Naive thymus-derived CD8-positive, alpha-beta T cell (primary cell): ENCODE data around the gene TMEM250. TPM values are rescaled to one million over a fixed set of nuclear protein-coding genes. Genes with fewer than 3 reads are reported as not detected.

Experiments used
- ATAC-seq, 2 donors: fragments of 150-1000 bp; cut with Tn5 transposase in 1 of 2; sonication (Bioruptor Pico), chemical (Tn5 transposase) in 1 of 2; 1 replicate in 1 of 2; 2 replicates in 1 of 2; pipeline ENCODE4 v1.10.0; 2021; ENCODE audit warnings: mild to moderate bottlenecking in 2 of 2, moderate library complexity in 2 of 2
- POLR2A ChIA-PET: fragments of 350-600 bp; sonication (Branson Sonifier 250); formaldehyde crosslinking; loops from one replicate; lab custom pipeline; 2021; ENCODE audit warnings: antibody characterized with exemption; lab: Charles Lee
- DNase-seq, 10 donors: peaks; one replicate each; pipeline versions ENCODE4 v3.0.0 to v3.0.0-alpha.2; 2020 to 2022
- H3K27ac Mint-ChIP-seq, 10 donors: one replicate each; pipeline ENCODE4 v1.8.0; 2020 to 2022; ENCODE audit warnings: mild to moderate bottlenecking in 10 of 10, mixed read lengths in 10 of 10, moderate library complexity in 4 of 10, inconsistent platforms in 1 of 10
- H3K27me3 Mint-ChIP-seq, 5 donors: one replicate each; pipeline ENCODE4 v1.8.0; 2021 to 2022; ENCODE audit warnings: mixed read lengths in 5 of 5
- H3K36me3 Mint-ChIP-seq, 3 donors: one replicate each; pipeline ENCODE4 v1.8.0; 2020 to 2022; ENCODE audit warnings: mixed read lengths in 3 of 3, mild to moderate bottlenecking in 2 of 3, inconsistent platforms in 1 of 3
- H3K4me1 Mint-ChIP-seq, 4 donors: one replicate each; pipeline ENCODE4 v1.8.0; 2021 to 2022; ENCODE audit warnings: mixed read lengths in 4 of 4
- H3K4me3 Mint-ChIP-seq, 10 donors: one replicate each; pipeline ENCODE4 v1.8.0; 2020 to 2022; ENCODE audit warnings: mild to moderate bottlenecking in 10 of 10, mixed read lengths in 10 of 10, moderate library complexity in 6 of 10, inconsistent platforms in 1 of 10
- H3K9me3 Mint-ChIP-seq, 9 donors: one replicate each; pipeline ENCODE4 v1.8.0; 2020 to 2022; ENCODE audit warnings: mixed read lengths in 9 of 9, mild to moderate bottlenecking in 3 of 9, inconsistent platforms in 1 of 9, moderate library complexity in 1 of 9
- polyA plus RNA-seq, 3 donors: library from polyadenylated mRNA; unstranded; fragments of 300-500 nt; fragmentation: Illumina TruSeq; gene quantifications; one replicate each; pipeline ENCODE4 v1.2.3, GENCODE V29; 2021
- total RNA-seq, 8 experiments: library from RNA in 2 of 8; stranded (reverse) in 2 of 8; gene quantifications; one replicate each; pipeline ENCODE4 v1.2.3 and lab custom pipeline; 2021 to 2026

Gene TMEM250
- total and polyA plus RNA-seq, 5 experiments from 2014 or later: 38.1 to 51.7 (median 39.1) TPM

- POLR2A ChIA-PET: no interaction called here
- H3K9me3 Mint-ChIP-seq: no peaks in the 10 kb centered on the region
Observed at GRCh38 chr9:136144450-136144849, 25.8 kb upstream of the TMEM250 start.

GRCh38 chr9:136143215-136144001 is 24.7 kb upstream of the TMEM250 start:
- no peaks in the 10 kb centered on the region for H3K9me3 Mint-ChIP-seq
- no peak for ATAC-seq
- H3K27ac Mint-ChIP-seq: no peak overlapping the region
- H3K4me1 Mint-ChIP-seq: no peaks in the 10 kb centered on the region
- H3K4me3 Mint-ChIP-seq: no peak overlapping the region
- DNase-seq: no peak
- H3K36me3 Mint-ChIP-seq: no peaks in the 10 kb centered on the region
- H3K27me3 Mint-ChIP-seq: peaks cover 2 to 41% (median 12%) of the 10 kb centered on the region in 5 donors
- POLR2A ChIA-PET: no interaction called here

More at GRCh38 chr9:136144450-136144849, 25.8 kb upstream of the TMEM250 start:
- Mint-ChIP-seq H3K36me3 (no peaks in the 10 kb centered on the region), H3K27ac (no peak overlapping the region), H3K4me1 (no peaks in the 10 kb centered on the region), H3K4me3 (no peak overlapping the region), H3K27me3 (peaks cover 0 to 36% (median 9%) of the 10 kb centered on the region in 5 donors)
- ATAC-seq (no peak), DNase-seq (no peak)

GRCh38 chr9:136142859-136143214 is 24.2 kb upstream of the TMEM250 start:
- Mint-ChIP-seq H3K27ac (no peak overlapping the region), H3K4me3 (no peak overlapping the region), H3K4me1 (no peaks in the 10 kb centered on the region), H3K9me3 (no peaks in the 10 kb centered on the region), H3K27me3 (peaks cover 2 to 43% (median 12%) of the 10 kb centered on the region in 5 donors), H3K36me3 (no peaks in the 10 kb centered on the region)
- POLR2A ChIA-PET: no interaction called here
- ATAC-seq: no peak
- DNase-seq: no peak

GRCh38 chr9:136142414-136142796 is 23.7 kb upstream of the TMEM250 start:
- POLR2A ChIA-PET: no interaction called here
- H3K4me1 Mint-ChIP-seq: no peaks in the 10 kb centered on the region
- no peak overlapping the region for H3K27ac Mint-ChIP-seq
- no peaks in the 10 kb centered on the region for H3K36me3 Mint-ChIP-seq
- no peak for ATAC-seq
- no peaks in the 10 kb centered on the region for H3K9me3 Mint-ChIP-seq
- H3K27me3 Mint-ChIP-seq: peaks cover 2 to 45% (median 12%) of the 10 kb centered on the region in 5 donors
- no peak overlapping the region for H3K4me3 Mint-ChIP-seq
- no peak for DNase-seq

GRCh38 chr9:136141682-136142413 is 23.2 kb upstream of the TMEM250 start:
- Mint-ChIP-seq H3K27me3 (peaks cover 2 to 48% (median 15%) of the 10 kb centered on the region in 5 donors), H3K4me3 (no peak overlapping the region), H3K36me3 (no peaks in the 10 kb centered on the region), H3K4me1 (no peaks in the 10 kb centered on the region), H3K9me3 (no peaks in the 10 kb centered on the region), H3K27ac (no peak overlapping the region)
- ATAC-seq (no peak), DNase-seq (no peak)
- POLR2A ChIA-PET: no interaction called here

- Mint-ChIP-seq H3K36me3 (no peaks in the 10 kb centered on the region), H3K4me3 (no peak overlapping the region), H3K27me3 (peaks cover 2 to 46% (median 19%) of the 10 kb centered on the region in 5 donors), H3K9me3 (no peaks in the 10 kb centered on the region), H3K27ac (peak overlapping the region in 1 of 10 donors; percentile 40), H3K4me1 (no peaks in the 10 kb centered on the region)
- POLR2A ChIA-PET: no interaction called here
- no peak for DNase-seq
- no peak for ATAC-seq
Observed at GRCh38 chr9:136140966-136141365, 22.3 kb upstream of the TMEM250 start.

GRCh38 chr9:136140046-136140445 is 21.4 kb upstream of the TMEM250 start:
- Mint-ChIP-seq H3K9me3 (no peaks in the 10 kb centered on the region), H3K4me3 (no peak overlapping the region), H3K4me1 (no peaks in the 10 kb centered on the region), H3K36me3 (no peaks in the 10 kb centered on the region), H3K27me3 (peaks cover 2 to 42% (median 15%) of the 10 kb centered on the region in 5 donors), H3K27ac (no peak overlapping the region)
- POLR2A ChIA-PET: no interaction called here
- DNase-seq (no peak), ATAC-seq (no peak)

GRCh38 chr9:136138566-136138965 is 19.9 kb upstream of the TMEM250 start:
- Mint-ChIP-seq H3K4me1 (peaks cover 4 to 8% (median 6%) of the 10 kb centered on the region in 4 donors), H3K36me3 (peaks cover 0 to 3% (median 0%) of the 10 kb centered on the region in 3 donors), H3K9me3 (no peaks in the 10 kb centered on the region), H3K27ac (no peak overlapping the region), H3K4me3 (no peak overlapping the region), H3K27me3 (peaks cover 9 to 45% (median 22%) of the 10 kb centered on the region in 5 donors)
- POLR2A ChIA-PET: no interaction called here
- DNase-seq (peak in 7 of 10 donors; percentile 30 to 75 (median 43)), ATAC-seq (no peak)

GRCh38 chr9:136137321-136138265 is 18.9 kb upstream of the TMEM250 start:
- DNase-seq (no peak), ATAC-seq (no peak)
- peaks cover 6 to 12% (median 8%) of the 10 kb centered on the region in 4 donors for H3K4me1 Mint-ChIP-seq
- H3K27me3 Mint-ChIP-seq: peaks cover 9 to 48% (median 25%) of the 10 kb centered on the region in 5 donors
- peaks cover 0 to 3% (median 0%) of the 10 kb centered on the region in 3 donors for H3K36me3 Mint-ChIP-seq
- H3K27ac Mint-ChIP-seq: no peak overlapping the region
- H3K9me3 Mint-ChIP-seq: no peaks in the 10 kb centered on the region
- H3K4me3 Mint-ChIP-seq: no peak overlapping the region
- POLR2A ChIA-PET: no interaction called here

- Mint-ChIP-seq H3K36me3 (peaks cover 0 to 3% (median 0%) of the 10 kb centered on the region in 3 donors), H3K9me3 (no peaks in the 10 kb centered on the region), H3K4me3 (no peak overlapping the region), H3K27me3 (peaks cover 9 to 57% (median 25%) of the 10 kb centered on the region in 5 donors), H3K27ac (no peak overlapping the region), H3K4me1 (peaks cover 6 to 12% (median 8%) of the 10 kb centered on the region in 4 donors)
- POLR2A ChIA-PET: no interaction called here
- ATAC-seq (no peak), DNase-seq (no peak)
Observed at GRCh38 chr9:136136127-136136925, 17.7 kb upstream of the TMEM250 start.

GRCh38 chr9:136135326-136136126 is 16.9 kb upstream of the TMEM250 start:
- H3K27me3 Mint-ChIP-seq: peaks cover 6 to 57% (median 25%) of the 10 kb centered on the region in 5 donors
- DNase-seq (no peak), ATAC-seq (no peak)
- H3K9me3 Mint-ChIP-seq: no peaks in the 10 kb centered on the region
- peaks cover 0 to 3% (median 0%) of the 10 kb centered on the region in 3 donors for H3K36me3 Mint-ChIP-seq
- H3K27ac Mint-ChIP-seq: peak overlapping the region in 1 of 10 donors; percentile 69
- H3K4me1 Mint-ChIP-seq: peaks cover 6 to 12% (median 8%) of the 10 kb centered on the region in 4 donors
- H3K4me3 Mint-ChIP-seq: no peak overlapping the region
- POLR2A ChIA-PET: no interaction called here
